Astrocyte of the spinal cord (primary cell): ENCODE data around the gene CAMTA1.
"Not testable (repeated sequence)": the region's sequence is repeated elsewhere in the genome, so short reads cannot be mapped to it uniquely, and the experiment has no call there.

ENCODE experiments used
- DNase-seq: peaks from one replicate; pipeline ENCODE4 v3.0.0; 2011; ENCODE audit warnings: low read depth, low spot score
- H3K4me3 ChIP-seq: 2 replicates; pipeline ENCODE4 v1.5.1; 2011; ENCODE audit warnings: low read depth, mild to moderate bottlenecking, low read length, moderate library complexity
- CTCF ChIP-seq: IDR thresholded peaks from 2 replicates; pipeline ENCODE4 v1.5.1; 2012; ENCODE audit warnings: low read depth, mild to moderate bottlenecking, low read length, inconsistent platforms
- in situ Hi-C: cut with HindIII; loops from 2 replicates; pipeline ENCODE4 v1.10.0; 2017; ENCODE audit warnings: low sequenced_read_pairs

The CAMTA1 gene

DNA sequence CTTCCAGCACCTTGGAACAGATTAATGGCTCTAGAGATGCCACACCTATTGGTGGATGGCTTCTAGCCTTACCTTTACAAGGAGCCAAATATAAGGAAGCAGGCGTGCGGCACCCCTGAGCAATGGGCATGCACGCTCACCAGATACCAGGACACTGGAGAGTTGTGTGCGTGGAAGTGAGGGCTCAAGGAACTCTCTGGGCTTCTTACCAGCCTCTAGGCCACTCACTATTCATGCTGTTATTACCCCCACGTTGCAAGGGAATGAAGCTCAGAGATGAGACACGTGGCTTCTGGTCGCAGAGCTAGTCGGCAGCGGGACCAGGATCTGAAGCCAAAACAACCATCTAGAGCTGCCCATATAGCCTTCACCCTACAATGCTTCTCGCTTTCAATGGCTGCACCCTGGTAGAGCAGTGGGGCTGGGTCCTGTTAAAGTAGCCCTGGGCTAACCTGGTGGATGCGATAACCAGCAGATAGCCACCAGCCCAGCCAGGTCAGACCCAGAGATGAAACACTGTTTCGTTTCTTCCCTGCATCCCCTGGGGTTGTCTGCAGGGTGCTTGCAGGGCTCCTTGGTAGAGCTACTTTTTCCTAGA, 589.4 kb downstream of the CAMTA1 start:
- DNase-seq = no peak
- H3K4me3 ChIP-seq = no peak overlapping the region
- in situ Hi-C loops = no loop called here
- no peak for TF ChIP-seq CTCF

GRCh38 chr1:7375329-7375728, 590.1 kb downstream of the CAMTA1 start:
- TF ChIP-seq CTCF = no peak

GRCh38 chr1:7375781-7376660, 590.8 kb downstream of the CAMTA1 start:
- H3K4me3 ChIP-seq = no peak overlapping the region
- DNase-seq = no peak
- TF ChIP-seq CTCF = no peak
- in situ Hi-C loops = no loop called here

More at GRCh38 chr1:7375329-7375728, 590.1 kb downstream of the CAMTA1 start:
- no peak for DNase-seq
- H3K4me3 ChIP-seq = no peak overlapping the region
- in situ Hi-C loops = no loop called here

GRCh38 chr1:7376676-7377075, 591.4 kb downstream of the CAMTA1 start:
- H3K4me3 ChIP-seq = no peak overlapping the region
- no peak for TF ChIP-seq CTCF
- in situ Hi-C loops = no loop called here
- no peak for DNase-seq

DNA sequence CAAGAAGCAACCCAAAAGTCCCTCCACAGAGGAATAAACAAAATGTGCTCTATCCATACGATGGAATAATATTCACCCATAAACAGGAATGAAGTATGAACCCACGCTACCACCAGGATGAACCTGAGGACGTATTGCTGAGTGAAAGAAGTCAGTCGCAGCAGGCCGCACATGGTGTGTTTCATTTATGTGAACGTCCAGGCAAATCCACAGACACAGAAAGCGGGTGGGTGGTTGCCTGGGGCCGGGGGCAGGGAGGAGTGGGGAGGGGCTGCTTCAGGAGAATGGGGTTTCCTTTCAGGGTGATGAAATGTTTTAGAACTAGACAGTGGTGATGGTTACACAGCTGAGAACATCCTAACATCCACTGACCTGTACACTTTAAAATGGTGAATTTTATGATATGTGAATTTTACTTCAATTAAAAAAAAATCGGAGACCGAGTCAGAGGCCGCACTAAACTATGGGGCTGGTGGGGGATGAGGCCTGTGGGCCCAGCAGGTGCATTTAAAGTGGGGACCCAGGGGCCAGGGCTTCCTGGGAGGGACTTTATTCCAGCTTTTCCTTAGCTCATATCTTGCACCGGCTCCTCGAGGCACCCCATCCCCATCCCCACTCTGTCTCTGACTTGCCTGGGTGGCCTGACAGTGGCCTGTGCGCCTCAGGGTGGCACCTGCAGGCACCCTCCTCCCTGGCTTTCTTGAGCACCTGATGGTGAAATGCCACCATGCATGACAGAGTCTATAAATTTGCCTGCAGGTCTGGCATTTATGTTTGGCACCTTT, 593.3 kb downstream of the CAMTA1 start:
- DNase-seq = no peak
- in situ Hi-C loops = no loop called here
- no peak overlapping the region for H3K4me3 ChIP-seq
- no peak for TF ChIP-seq CTCF

DNA sequence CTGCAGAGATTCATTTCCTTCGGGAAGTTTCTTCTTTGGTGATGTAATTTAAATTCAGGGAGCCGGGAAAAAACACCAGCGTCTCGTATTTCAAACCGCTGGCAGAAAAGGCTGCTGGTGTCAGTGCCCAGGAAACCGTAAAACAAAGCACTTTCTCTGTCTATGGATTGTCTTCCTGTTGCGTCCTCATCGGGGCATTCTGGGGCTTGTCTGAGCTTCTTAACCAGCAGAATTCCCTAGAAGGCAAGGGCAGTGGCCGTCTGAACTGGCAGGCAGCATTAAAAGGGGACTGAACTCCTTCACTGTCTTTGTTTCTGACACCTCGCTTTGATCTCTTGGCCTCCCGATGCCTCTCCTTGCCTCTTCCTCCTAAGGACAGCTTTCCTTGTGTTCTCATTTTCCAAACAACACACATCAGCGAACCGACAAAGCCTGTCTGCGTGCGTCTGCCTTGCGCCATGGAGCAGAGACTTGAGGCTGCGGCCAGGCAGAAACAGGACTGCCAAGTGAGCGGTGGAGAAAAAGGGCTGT, 594.3 kb downstream of the CAMTA1 start:
- no peak overlapping the region for H3K4me3 ChIP-seq
- peak; percentile 85 for DNase-seq
- no peak for TF ChIP-seq CTCF
- in situ Hi-C loops = no loop called here

GRCh38 chr1:7380068-7380467, 594.8 kb downstream of the CAMTA1 start:
- DNase-seq, H3K4me3 ChIP-seq, in situ Hi-C loops: not testable (repeated sequence)
